Liver (tissue), 9 donors: ENCODE data around the gene PPARA. TPM values are rescaled to one million over a fixed set of nuclear protein-coding genes. Genes with fewer than 3 reads are reported as not detected.

Experiments used
- DNase-seq: peaks from one replicate; pipeline ENCODE4 v3.0.0-alpha.2; 2017; ENCODE audit warnings: low spot score
- H3K27ac ChIP-seq, 2 donors: one replicate each; pipeline ENCODE4 v1.7.0; 2013; ENCODE audit warnings: inconsistent platforms in 2 of 2, low read length in 2 of 2, control low read depth in 1 of 2, low read depth in 1 of 2, mild to moderate bottlenecking in 1 of 2
- H3K27me3 ChIP-seq, 4 donors: one replicate each; pipeline versions ENCODE4 v1.6.1 to v1.7.0; 2013; ENCODE audit warnings: low read length in 3 of 4, inconsistent platforms in 1 of 4, mild to moderate bottlenecking in 1 of 4, moderate library complexity in 1 of 4; ENCODE audit not compliant: control insufficient read depth in 4 of 4, insufficient read depth in 4 of 4
- H3K36me3 ChIP-seq, 4 donors: one replicate each; pipeline versions ENCODE4 v1.6.1 to v1.7.0; 2013; ENCODE audit warnings: low read length in 3 of 4, mild to moderate bottlenecking in 3 of 4, low read depth in 1 of 4, moderate library complexity in 1 of 4; ENCODE audit not compliant: control insufficient read depth in 4 of 4, insufficient read depth in 3 of 4
- H3K4me1 ChIP-seq, 4 donors: one replicate each; pipeline versions ENCODE4 v1.6.1 to v1.7.0; 2013; ENCODE audit warnings: low read length in 3 of 4, mild to moderate bottlenecking in 3 of 4, moderate library complexity in 1 of 4; ENCODE audit not compliant: control insufficient read depth in 4 of 4, insufficient read depth in 4 of 4
- H3K4me3 ChIP-seq, 3 donors: one replicate each; pipeline versions ENCODE4 v1.6.1 to v1.7.0; 2013; ENCODE audit warnings: low read length in 3 of 3, control low read depth in 1 of 3, low read depth in 1 of 3, mild to moderate bottlenecking in 1 of 3
- H3K9ac ChIP-seq, 2 donors: one replicate each; pipeline ENCODE4 v1.7.0; 2013; ENCODE audit warnings: low read length in 2 of 2, mild to moderate bottlenecking in 2 of 2, moderate library complexity in 2 of 2, control low read depth in 1 of 2, low read depth in 1 of 2
- H3K9me3 ChIP-seq, 4 donors: one replicate each; pipeline versions ENCODE4 v1.6.1 to v1.7.0; 2013; ENCODE audit warnings: low read length in 3 of 4; ENCODE audit not compliant: control insufficient read depth in 4 of 4
- CTCF ChIP-seq: fragments of 150-350 bp; IDR thresholded peaks from 2 replicates; pipeline ENCODE4 v1.5.1; 2017; ENCODE audit warnings: improper control_type of control experiment, low read depth, low read length; ENCODE audit not compliant: missing input control
- EGR1 ChIP-seq, 2 donors: IDR thresholded peaks; 2 replicates each; pipeline ENCODE4 v1.6.1; 2016 to 2018; ENCODE audit warnings: antibody characterized with exemption in 2 of 2, low read depth in 2 of 2
- FOXA1 ChIP-seq: IDR thresholded peaks from 2 replicates; pipeline ENCODE4 v1.6.1; 2016; ENCODE audit warnings: antibody characterized with exemption
- FOXA2 ChIP-seq: IDR thresholded peaks from 2 replicates; pipeline ENCODE4 v1.6.1; 2016; ENCODE audit warnings: antibody characterized with exemption
- HNF4A ChIP-seq, 2 donors: conservative IDR thresholded peaks; 2 replicates each; pipeline ENCODE4 v1.6.1; 2016; ENCODE audit warnings: antibody characterized with exemption in 2 of 2, mild to moderate bottlenecking in 2 of 2
- MAX ChIP-seq: IDR thresholded peaks from 2 replicates; pipeline ENCODE4 v1.6.1; 2016; ENCODE audit warnings: antibody characterized with exemption
- RAD21 ChIP-seq, 2 donors: IDR thresholded peaks; 2 replicates each; pipeline ENCODE4 v1.6.1; 2016; ENCODE audit warnings: antibody characterized with exemption in 2 of 2, mild to moderate bottlenecking in 2 of 2
- REST ChIP-seq: IDR thresholded peaks from 2 replicates; pipeline ENCODE4 v1.6.1; 2016; ENCODE audit warnings: antibody characterized with exemption, mild to moderate bottlenecking
- TAF1 ChIP-seq: conservative IDR thresholded peaks from 2 replicates; pipeline ENCODE4 v1.6.1; 2016; ENCODE audit warnings: antibody characterized with exemption, mild to moderate bottlenecking
- YY1 ChIP-seq: IDR thresholded peaks from 2 replicates; pipeline ENCODE4 v1.6.1; 2016; ENCODE audit warnings: antibody characterized with exemption, mild to moderate bottlenecking
- ZBTB33 ChIP-seq: IDR thresholded peaks from 2 replicates; pipeline ENCODE4 v1.6.1; 2016; ENCODE audit warnings: antibody characterized with exemption
- WGBS: extraction: QIAGEN DNeasy Blood & Tissue Kit; methylation state at CpG from one replicate; pipeline ENCODE4 v1.1.7; 2013; 5-methylcytosine and 5-hydroxymethylcytosine counted together
- polyA plus RNA-seq, 2 donors: library from polyadenylated mRNA; stranded (reverse) in 1 of 2; unstranded in 1 of 2; fragments of 200-250 nt in 1 of 2; fragments of >200 nt in 1 of 2; fragmentation: Nextera tagmentation in 1 of 2; extraction: Ambion mirVana in 1 of 2; gene quantifications; one replicate each; pipeline versions ENCODE4 v1.2.1 to v1.2.3, GENCODE V29; 2013 to 2015
- total RNA-seq, 2 donors: library from RNA; depleted of rRNA; stranded (reverse); fragments of >200 nt; gene quantifications; one replicate each; pipeline ENCODE4 v1.2.3, GENCODE V29; 2014
- TF ChIP-seq, protein P1 (sequence below): IDR thresholded peaks from 2 replicates; pipeline ENCODE4 v1.6.1; 2016; ENCODE audit warnings: antibody characterized with exemption
- donor health status: healthy.
- donor health status: healthy.
- donor health status: healthy.
- donor health status: healthy.
- donor health status: healthy.

PPARA gene
- 10 to 100 TPM; 47.5 to 78.8 TPM for total RNA-seq
- 10 to 100 TPM; 31.2 to 35.1 TPM for polyA plus RNA-seq

- H3K27me3 ChIP-seq: no peaks in the 10 kb centered on the region
- peak; percentile 94 for DNase-seq
- WGBS: under 1% methylated on average over 98 of the region's 98 CpGs
- TF ChIP-seq RAD21 (IDR thresholded peaks at IDR 0.05) (no peak), TAF1 (no peak), REST (no peak), EGR1 (IDR thresholded peaks at IDR 0.05; ENCODE audit: low read depth in 2 of 2) (no peak), FOXA1 (no peak), YY1 (no peak), HNF4A (conservative IDR thresholded peaks at IDR 0.05) (no peak), MAX (no peak), FOXA2 (no peak), CTCF (no peak), ZBTB33 (no peak)
- TF ChIP-seq, protein P1, sequence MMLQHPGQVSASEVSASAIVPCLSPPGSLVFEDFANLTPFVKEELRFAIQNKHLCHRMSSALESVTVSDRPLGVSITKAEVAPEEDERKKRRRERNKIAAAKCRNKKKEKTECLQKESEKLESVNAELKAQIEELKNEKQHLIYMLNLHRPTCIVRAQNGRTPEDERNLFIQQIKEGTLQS: no peak
- H3K27ac ChIP-seq: peak within 1 kb of the TSS; percentile 96 to 97
- H3K36me3 ChIP-seq: peaks cover 0 to 2% (median 0%) of the 10 kb centered on the region in 4 donors
- peak within 1 kb of the TSS; percentile 84 to 90 (median 85) for H3K4me3 ChIP-seq
- peaks cover 9 to 76% (median 55%) of the 10 kb centered on the region in 4 donors for H3K4me1 ChIP-seq
- peak within 1 kb of the TSS; percentile 77 to 88 for H3K9ac ChIP-seq
- H3K9me3 ChIP-seq: no peaks in the 10 kb centered on the region
These were observed at the start of gene PPARA for GRCh38 chr22:46150034-46150654. Gene PPARA (plus strand): TSS chr22:46150526. CDS start chr22:46198384, 47,858 bp downstream.

- H3K36me3 ChIP-seq: peaks cover 5 to 30% (median 14%) of the 10 kb centered on the region in 4 donors
- H3K4me1 ChIP-seq: peaks cover 38 to 53% (median 45%) of the 10 kb centered on the region in 4 donors
- H3K9ac ChIP-seq: no peak overlapping the region
- 94% methylated on average over 11 of the region's 11 CpGs for WGBS
- H3K9me3 ChIP-seq: no peaks in the 10 kb centered on the region
- DNase-seq: no peak
- no peak for TF ChIP-seq YY1
- no peak overlapping the region for H3K4me3 ChIP-seq
- H3K27ac ChIP-seq: no peak overlapping the region
- no peaks in the 10 kb centered on the region for H3K27me3 ChIP-seq
These were observed 48.2 kb upstream of the PPARA start for GRCh38 chr22:46102159-46102558.
